T-helper 2 cell treated with Interferon-gamma antibody and Interleukin-4, amounts not matched to agents 100 ng/mL and 5 ng/mL, for 36 hours (primary cell): ENCODE results near the gene PEAK3. TPM values are rescaled to one million over a fixed set of nuclear protein-coding genes. Genes with fewer than 3 reads are reported as not detected.

Experiments
- intact Hi-C: fragments of 100-400 bp; cut with micrococcal nuclease; formaldehyde crosslinking; loops from one replicate; pipeline ENCODE4 v1.15.1; 2023
- total RNA-seq: library from RNA; stranded (reverse); gene quantifications from 2 replicates; pipeline ENCODE4 v1.2.3, GENCODE V29; 2022

PEAK3 gene
- total RNA-seq = 0.82 and 0.84 TPM in 2 replicates

DNA sequence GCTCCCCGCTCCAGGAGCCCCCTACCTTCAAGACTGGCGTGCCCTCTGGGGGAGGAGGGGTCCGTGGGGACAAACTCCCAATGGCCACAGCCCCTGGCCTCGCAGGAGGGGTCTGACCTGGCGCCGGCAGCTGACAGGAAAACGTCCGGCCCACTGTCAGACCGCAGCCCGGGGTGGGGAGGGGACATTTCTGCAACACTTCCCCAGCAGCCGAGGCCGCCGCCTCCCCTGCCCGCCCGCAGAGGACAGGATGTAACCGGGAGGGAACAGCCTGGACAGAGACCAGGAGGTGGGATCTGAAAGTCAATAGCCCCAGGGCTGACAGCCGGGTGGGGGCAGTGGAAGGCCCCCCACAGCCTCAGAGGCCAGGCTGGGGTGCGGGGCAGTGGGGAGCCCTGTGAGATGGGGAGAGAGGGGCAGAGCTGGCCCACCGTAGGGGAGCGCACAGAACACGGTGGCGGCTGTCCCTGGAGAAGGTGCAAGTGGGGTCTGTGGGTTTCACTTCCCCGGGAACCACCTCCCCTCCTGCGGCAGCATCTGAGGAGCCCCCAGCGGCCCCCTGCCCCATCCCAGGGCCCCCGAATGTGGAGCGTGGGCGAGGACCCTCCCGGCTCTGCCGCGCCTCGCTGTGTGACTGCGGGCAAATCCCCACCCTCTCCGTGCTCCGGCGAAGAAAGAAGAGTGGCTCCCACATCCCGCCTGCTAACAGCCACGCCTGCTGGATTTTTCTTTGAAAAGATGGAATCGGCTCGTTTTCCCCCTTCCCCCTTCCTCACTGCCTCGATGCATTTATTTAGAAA is at the start of gene PEAK3:
Gene PEAK3 (minus strand): TSS at position 114 of the 800 bp plus-strand sequence. CDS start 1,244 bp downstream, outside the sequence.
- intact Hi-C loops = no loop called here

DNA sequence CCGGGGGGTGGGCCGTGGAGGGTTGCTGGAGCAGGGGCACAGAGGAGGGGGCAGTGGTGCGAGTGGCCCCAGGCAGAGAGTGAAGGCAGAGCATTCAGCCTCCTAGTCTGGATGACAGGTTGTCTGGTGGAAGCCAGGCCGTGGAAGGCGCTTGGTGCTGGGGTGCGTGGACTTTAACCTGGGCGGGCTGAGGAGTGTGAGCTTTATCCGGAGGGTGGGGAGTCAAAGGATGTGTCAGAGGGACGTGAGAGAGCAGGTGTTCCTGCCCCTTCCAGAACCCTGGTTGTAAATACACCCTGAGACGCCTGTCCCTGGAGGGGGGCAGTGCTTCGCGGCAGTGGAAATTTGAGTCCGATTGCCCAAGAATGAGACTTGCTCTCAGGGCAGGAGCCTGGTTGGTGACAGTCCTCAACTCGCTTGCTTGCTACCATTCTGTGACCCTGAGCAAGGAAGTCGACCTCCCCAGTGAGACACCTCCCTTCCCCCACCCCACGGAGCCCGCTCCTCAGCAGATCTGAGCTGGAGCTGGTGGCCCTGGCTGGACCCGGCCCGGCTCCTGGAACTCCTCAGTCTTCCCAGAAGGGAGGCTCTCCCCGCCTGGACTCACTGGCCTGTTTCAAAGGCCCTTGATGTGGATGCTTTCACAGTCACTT is 48.8 kb upstream of the PEAK3 start:
- intact Hi-C loops = no loop called here

GRCh38 chr19:2330255-2330631 is 48.3 kb upstream of the PEAK3 start:
- intact Hi-C loops = no loop called here

- intact Hi-C loops = loop anchor here (5.0 kb wide), 1 partner anchor 63 kb away; no protein-coding TSS in a partner anchor
These were observed 47.5 kb upstream of the PEAK3 start for GRCh38 chr19:2329501-2329916.

- intact Hi-C loops = loop anchor here (5.0 kb wide), 1 partner anchor 63 kb away; no protein-coding TSS in a partner anchor
These were observed 47.1 kb upstream of the PEAK3 start for GRCh38 chr19:2329149-2329478.

DNA sequence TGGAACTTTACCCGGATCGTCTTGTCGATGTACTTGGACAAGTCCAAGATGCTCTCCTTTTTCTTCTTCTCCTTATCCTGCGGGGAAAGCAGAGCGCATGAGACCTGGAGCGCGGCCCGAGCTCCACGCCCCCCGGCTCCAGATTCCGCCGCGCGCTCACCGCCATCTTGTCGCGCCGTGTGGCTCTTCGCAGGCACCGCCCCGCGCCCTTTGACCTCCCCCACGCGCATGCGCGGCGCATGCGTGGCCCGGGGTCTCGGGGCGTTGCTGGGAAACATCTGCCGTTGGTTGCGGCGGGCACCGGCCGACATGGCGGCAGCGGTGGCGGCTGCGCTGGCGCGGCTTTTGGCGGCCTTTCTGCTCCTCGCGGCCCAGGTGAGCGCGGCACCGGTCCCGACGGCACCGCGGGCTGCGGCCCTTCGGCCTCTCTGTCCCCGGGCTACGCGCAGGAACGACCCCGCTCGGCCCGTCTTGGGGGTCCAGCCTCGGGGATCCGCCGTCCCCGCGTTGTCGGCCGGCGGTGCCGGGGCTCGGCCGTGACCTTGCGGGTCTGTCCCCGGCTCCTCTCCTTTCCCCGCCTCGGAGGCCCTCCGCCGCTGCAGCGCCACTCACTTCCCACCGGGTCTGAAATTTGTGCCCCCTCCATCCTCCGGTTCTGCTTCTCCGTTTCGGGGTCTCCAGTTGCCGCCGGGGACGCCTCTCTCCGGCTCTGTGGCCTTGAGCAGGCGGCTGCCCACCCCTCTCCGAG is 46.6 kb upstream of the PEAK3 start, which contains the start of the genes LSM7 and SPPL2B:
Gene LSM7 (minus strand): TSS at position 186 of the 748 bp plus-strand sequence. CDS start 20 bp downstream, at position 166.
Gene SPPL2B (plus strand): TSS at position 284 of the 748 bp plus-strand sequence. CDS start 26 bp downstream, at position 310.
- intact Hi-C loops = loop anchor here (1.0 to 5.0 kb wide), 3 partner anchors 64 to 177 kb away; partner anchors contain the start of genes AP3D1, PLEKHJ1 and SF3A2

DNA sequence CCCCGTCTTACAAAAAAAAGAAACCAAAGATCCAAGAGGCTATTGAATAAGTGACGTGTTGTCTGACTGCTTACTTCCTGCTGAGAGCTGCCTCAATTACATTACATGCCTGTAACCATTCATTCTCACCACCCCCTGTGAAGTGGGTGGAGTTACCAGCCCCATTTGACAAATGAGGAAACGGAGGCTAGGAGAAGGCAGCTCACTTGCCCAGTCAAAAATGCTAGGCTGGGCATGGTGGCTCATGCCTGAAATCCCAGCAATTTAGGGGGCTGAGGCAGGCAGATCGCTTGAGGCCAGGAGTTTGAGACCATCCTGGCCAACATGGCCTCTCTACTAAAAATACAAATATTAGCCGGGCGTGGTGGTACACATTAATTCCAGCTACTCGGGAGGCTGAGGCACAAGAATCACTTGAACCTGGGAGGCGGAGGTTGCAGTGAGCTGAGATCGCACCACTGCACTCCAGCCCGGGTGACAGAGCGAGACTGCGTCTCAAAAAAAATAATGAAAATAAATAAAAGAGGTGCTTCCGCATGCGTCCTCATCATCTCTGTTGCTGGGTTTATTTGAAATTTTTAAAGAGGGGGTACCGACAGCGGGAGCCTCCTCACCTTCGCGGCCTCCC is 45.9 kb upstream of the PEAK3 start:
- intact Hi-C loops = loop anchor here (1.0 to 5.0 kb wide), 3 partner anchors 64 to 177 kb away; partner anchors contain the start of genes AP3D1, PLEKHJ1 and SF3A2

- intact Hi-C loops = loop anchor here (5.0 kb wide), 1 partner anchor 65 kb away; no protein-coding TSS in a partner anchor
These were observed 44.9 kb upstream of the PEAK3 start for GRCh38 chr19:2326699-2327360.

GRCh38 chr19:2325281-2326046 is 43.5 kb upstream of the PEAK3 start:
- intact Hi-C loops = loop anchor here (5.0 kb wide), 1 partner anchor 67 kb away; no protein-coding TSS in a partner anchor

GRCh38 chr19:2324220-2324948 is 42.4 kb upstream of the PEAK3 start:
- intact Hi-C loops = no loop called here

- intact Hi-C loops = no loop called here
These were observed 41.7 kb upstream of the PEAK3 start for GRCh38 chr19:2323707-2324106.

- intact Hi-C loops = no loop called here
These were observed 39.7 kb upstream of the PEAK3 start for GRCh38 chr19:2321565-2322283.

GRCh38 chr19:2320939-2321338 is 39.0 kb upstream of the PEAK3 start:
- intact Hi-C loops = no loop called here

DNA sequence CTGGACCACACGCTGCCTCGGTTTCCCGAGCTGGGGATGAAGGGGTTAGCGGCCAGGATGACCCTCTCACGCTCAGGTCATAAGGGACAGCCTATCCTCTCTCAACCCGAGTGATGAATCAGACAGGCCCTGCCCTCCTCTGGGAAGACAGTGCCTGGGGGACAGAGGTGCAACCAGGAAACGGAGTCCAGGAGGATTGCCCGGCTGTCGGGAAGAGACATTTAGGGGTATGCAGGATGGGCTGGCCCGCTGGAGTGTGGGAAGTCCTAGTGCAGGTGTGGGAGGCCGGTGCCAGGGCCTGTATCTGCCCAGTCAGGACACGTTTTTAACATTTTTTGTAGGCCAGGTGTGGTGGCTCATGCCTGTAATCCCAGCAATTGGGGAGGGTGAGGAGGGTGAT is 38.1 kb upstream of the PEAK3 start:
- intact Hi-C loops = no loop called here

DNA sequence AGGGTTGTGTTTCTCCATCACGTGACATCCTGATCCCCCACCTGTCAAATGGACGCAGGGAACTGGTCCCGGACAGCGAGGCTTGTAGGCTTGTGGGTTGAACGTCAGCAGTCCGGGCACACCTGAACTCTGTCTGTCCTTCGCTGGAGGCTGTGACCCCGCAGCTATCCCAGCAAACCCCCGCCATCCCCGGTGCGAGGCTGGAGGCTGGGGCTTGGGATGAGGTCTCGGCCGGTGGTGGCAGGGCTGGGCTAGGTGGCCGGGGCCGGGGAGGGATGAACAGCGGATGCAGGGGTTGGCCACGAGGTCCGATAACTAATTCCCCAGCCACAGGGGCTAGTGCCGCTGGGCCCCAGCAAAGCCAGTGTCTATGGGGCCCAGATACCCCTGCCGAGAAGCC is 37.6 kb upstream of the PEAK3 start:
- intact Hi-C loops = no loop called here

DNA sequence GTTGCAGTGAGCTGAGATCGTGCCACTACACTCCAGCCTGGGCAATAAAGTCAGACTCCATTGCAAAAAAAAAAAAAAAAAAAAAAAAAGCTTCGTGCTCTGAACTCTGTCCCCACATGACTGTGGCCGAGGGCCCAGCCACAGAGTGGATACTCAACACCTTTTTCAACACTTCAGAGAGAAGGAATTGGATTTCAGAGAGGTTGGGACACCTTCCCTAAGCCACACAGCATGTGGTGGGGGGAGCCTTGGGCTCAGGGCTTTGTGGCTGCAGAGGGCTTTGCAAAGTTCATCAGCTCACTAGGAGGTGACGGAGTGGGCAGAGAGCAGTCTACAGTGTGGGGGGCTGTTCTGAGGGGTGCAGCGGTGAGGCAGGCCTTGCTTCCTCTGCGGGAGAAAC is 36.9 kb upstream of the PEAK3 start:
- intact Hi-C loops = no loop called here

- intact Hi-C loops = no loop called here
These were observed 35.8 kb upstream of the PEAK3 start for GRCh38 chr19:2317756-2318155.

GRCh38 chr19:2317300-2317699 is 35.3 kb upstream of the PEAK3 start:
- intact Hi-C loops = no loop called here
